Subcutaneous adipose tissue (tissue), 4 donors: ENCODE results near the gene GJB2. TPM values are rescaled to one million over a fixed set of nuclear protein-coding genes. Genes with fewer than 3 reads are reported as not detected.

Experiments
- total RNA-seq, 4 donors: library from RNA; depleted of rRNA; stranded (reverse); fragments of >200 nt; gene quantifications; one replicate each; pipeline ENCODE4 v1.1.0, GENCODE V29; 2016
- TF ChIP-seq, protein P1 (sequence below): fragments of 450-650 bp; IDR thresholded peaks from one replicate; pipeline ENCODE4 v1.5.1; 2016; ENCODE audit warnings: low read depth, mild to moderate bottlenecking, control low read depth, antibody characterized with exemption, moderate library complexity

GJB2 gene
- total RNA-seq, 4 donors from 2014 or later, result not detected

GRCh38 chr13:20192158-20192835 lies 441 bp downstream of the GJB2 start:
- TF ChIP-seq, protein P1, sequence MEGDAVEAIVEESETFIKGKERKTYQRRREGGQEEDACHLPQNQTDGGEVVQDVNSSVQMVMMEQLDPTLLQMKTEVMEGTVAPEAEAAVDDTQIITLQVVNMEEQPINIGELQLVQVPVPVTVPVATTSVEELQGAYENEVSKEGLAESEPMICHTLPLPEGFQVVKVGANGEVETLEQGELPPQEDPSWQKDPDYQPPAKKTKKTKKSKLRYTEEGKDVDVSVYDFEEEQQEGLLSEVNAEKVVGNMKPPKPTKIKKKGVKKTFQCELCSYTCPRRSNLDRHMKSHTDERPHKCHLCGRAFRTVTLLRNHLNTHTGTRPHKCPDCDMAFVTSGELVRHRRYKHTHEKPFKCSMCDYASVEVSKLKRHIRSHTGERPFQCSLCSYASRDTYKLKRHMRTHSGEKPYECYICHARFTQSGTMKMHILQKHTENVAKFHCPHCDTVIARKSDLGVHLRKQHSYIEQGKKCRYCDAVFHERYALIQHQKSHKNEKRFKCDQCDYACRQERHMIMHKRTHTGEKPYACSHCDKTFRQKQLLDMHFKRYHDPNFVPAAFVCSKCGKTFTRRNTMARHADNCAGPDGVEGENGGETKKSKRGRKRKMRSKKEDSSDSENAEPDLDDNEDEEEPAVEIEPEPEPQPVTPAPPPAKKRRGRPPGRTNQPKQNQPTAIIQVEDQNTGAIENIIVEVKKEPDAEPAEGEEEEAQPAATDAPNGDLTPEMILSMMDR, result no peak

DNA sequence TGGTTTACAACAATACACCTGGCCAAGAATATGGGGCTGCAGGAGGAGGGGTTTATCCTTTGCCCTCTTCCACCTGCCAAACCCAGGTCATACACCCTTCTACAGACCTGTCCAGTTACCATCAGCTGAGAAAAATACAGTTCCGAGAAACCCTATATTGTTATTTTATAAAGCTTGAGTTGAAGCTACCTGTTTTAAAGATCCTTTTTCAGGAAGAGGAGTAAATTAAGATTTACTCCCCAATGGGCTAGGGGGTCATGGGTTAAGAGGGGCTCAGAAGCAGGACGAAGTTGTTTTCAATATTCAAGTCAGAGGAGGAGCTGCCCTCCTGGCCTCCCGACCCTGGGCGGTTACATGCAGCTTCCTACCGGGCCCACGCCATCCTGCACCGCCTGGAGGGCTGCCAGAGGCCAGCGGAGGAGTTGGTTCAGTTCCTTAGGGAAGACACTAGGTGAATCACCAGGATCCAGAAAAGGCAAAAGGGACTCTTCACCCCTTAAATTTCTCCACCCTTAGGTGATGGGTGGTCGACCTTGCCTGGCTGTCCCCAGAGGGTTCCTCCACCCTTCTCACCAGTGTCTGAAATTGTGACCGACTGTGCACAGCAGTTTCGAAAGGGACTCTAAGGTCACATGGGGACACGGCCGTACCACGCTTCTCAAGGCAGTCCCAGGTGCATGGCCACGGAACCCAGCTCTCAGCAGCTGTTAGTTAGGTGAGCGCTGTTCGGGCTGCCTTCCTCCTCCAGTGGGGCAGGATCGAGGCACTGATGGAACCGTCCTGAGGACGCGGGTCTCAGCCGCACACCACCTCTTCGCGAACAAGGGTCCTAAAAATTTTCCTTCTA lies 1.2 kb downstream of the GJB2 start:
- TF ChIP-seq, protein P1, result no peak

GRCh38 chr13:20190481-20191310 lies 2.0 kb downstream of the GJB2 start:
- TF ChIP-seq, protein P1, result no peak

DNA sequence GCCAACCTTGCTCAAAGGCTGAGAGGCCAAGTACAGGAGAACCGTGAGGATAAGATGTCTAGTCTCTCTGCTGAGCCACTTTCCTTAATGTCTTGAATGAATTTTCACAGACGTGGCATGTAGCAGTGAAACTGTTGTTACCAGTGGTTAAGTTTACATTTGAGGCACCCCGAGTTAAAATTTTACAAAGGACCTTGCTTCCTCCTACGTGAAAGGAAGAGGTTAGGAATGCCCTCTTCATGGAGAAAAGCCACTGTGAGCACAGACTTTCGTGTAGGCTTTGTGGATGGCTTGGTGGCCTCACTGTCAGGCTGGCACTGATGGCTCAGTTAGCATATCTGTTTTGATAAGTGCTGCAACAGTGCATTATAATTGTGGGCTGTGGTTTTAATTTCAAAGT lies 2.7 kb downstream of the GJB2 start:
- TF ChIP-seq, protein P1, result no peak

DNA sequence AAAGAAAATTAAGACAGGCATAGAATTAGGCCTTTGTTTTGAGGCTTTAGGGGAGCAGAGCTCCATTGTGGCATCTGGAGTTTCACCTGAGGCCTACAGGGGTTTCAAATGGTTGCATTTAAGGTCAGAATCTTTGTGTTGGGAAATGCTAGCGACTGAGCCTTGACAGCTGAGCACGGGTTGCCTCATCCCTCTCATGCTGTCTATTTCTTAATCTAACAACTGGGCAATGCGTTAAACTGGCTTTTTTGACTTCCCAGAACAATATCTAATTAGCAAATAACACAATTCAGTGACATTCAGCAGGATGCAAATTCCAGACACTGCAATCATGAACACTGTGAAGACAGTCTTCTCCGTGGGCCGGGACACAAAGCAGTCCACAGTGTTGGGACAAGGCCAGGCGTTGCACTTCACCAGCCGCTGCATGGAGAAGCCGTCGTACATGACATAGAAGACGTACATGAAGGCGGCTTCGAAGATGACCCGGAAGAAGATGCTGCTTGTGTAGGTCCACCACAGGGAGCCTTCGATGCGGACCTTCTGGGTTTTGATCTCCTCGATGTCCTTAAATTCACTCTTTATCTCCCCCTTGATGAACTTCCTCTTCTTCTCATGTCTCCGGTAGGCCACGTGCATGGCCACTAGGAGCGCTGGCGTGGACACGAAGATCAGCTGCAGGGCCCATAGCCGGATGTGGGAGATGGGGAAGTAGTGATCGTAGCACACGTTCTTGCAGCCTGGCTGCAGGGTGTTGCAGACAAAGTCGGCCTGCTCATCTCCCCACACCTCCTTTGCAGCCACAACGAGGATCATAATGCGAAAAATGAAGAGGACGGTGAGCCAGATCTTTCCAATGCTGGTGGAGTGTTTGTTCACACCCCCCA lies 3.8 kb downstream of the GJB2 start:
- TF ChIP-seq, protein P1, result no peak

GRCh38 chr13:20186771-20187170 lies 6.0 kb downstream of the GJB2 start:
- TF ChIP-seq, protein P1, result no peak
